Measurements from ENCODE around the gene CCND2.

Gene CCND2

GRCh38 chr12:4280351-4281163 is 7.0 kb downstream of the CCND2 start:
- Histone ChIP-seq H3K9ac (ENCODE audit: low read depth, low read length) (no peak overlapping the region), H3K36me3 (ENCODE audit: control insufficient read depth, insufficient read depth, low read length) (peaks cover 15% of the 10 kb centered on the region), H3K9me3 (ENCODE audit: control insufficient read depth, insufficient read depth, low read length) (no peaks in the 10 kb centered on the region), H3K27me3 (ENCODE audit: control insufficient read depth, insufficient read depth, low read length) (peaks cover 12% of the 10 kb centered on the region), H3K4me3 (ENCODE audit: low read depth, low read length) (no peak overlapping the region), H3K4me1 (ENCODE audit: control insufficient read depth, insufficient read depth, low read length) (peaks cover 20% of the 10 kb centered on the region)

- Histone ChIP-seq H3K27me3 (ENCODE audit: control insufficient read depth, insufficient read depth, low read length) (peaks cover 5% of the 10 kb centered on the region), H3K9me3 (ENCODE audit: control insufficient read depth, insufficient read depth, low read length) (no peaks in the 10 kb centered on the region), H3K36me3 (ENCODE audit: control insufficient read depth, insufficient read depth, low read length) (peaks cover 16% of the 10 kb centered on the region), H3K9ac (ENCODE audit: low read depth, low read length) (no peak overlapping the region), H3K4me3 (ENCODE audit: low read depth, low read length) (no peak overlapping the region), H3K4me1 (ENCODE audit: control insufficient read depth, insufficient read depth, low read length) (peaks cover 18% of the 10 kb centered on the region)
Observed at GRCh38 chr12:4281173-4281654, 7.7 kb downstream of the CCND2 start.

GRCh38 chr12:4282103-4282891 is 8.7 kb downstream of the CCND2 start:
- H3K27me3 ChIP-seq (ENCODE audit: control insufficient read depth, insufficient read depth, low read length): no peaks in the 10 kb centered on the region
- H3K4me3 ChIP-seq (ENCODE audit: low read depth, low read length): no peak overlapping the region
- H3K4me1 ChIP-seq (ENCODE audit: control insufficient read depth, insufficient read depth, low read length): peaks cover 9% of the 10 kb centered on the region
- H3K9ac ChIP-seq (ENCODE audit: low read depth, low read length): no peak overlapping the region
- peaks cover 23% of the 10 kb centered on the region for H3K36me3 ChIP-seq (ENCODE audit: control insufficient read depth, insufficient read depth, low read length)
- no peaks in the 10 kb centered on the region for H3K9me3 ChIP-seq (ENCODE audit: control insufficient read depth, insufficient read depth, low read length)

GRCh38 chr12:4282892-4283511 is 9.4 kb downstream of the CCND2 start:
- Histone ChIP-seq H3K36me3 (ENCODE audit: control insufficient read depth, insufficient read depth, low read length) (peaks cover 23% of the 10 kb centered on the region), H3K9ac (ENCODE audit: low read depth, low read length) (no peak overlapping the region), H3K27me3 (ENCODE audit: control insufficient read depth, insufficient read depth, low read length) (no peaks in the 10 kb centered on the region), H3K9me3 (ENCODE audit: control insufficient read depth, insufficient read depth, low read length) (no peaks in the 10 kb centered on the region), H3K4me1 (ENCODE audit: control insufficient read depth, insufficient read depth, low read length) (peaks cover 2% of the 10 kb centered on the region), H3K4me3 (ENCODE audit: low read depth, low read length) (no peak overlapping the region)

- Histone ChIP-seq H3K9ac (ENCODE audit: low read depth, low read length) (no peak overlapping the region), H3K4me3 (ENCODE audit: low read depth, low read length) (no peak overlapping the region), H3K27me3 (ENCODE audit: control insufficient read depth, insufficient read depth, low read length) (no peaks in the 10 kb centered on the region), H3K9me3 (ENCODE audit: control insufficient read depth, insufficient read depth, low read length) (no peaks in the 10 kb centered on the region), H3K4me1 (ENCODE audit: control insufficient read depth, insufficient read depth, low read length) (no peaks in the 10 kb centered on the region), H3K36me3 (ENCODE audit: control insufficient read depth, insufficient read depth, low read length) (peaks cover 29% of the 10 kb centered on the region)
Observed at GRCh38 chr12:4283512-4284255, 10.1 kb downstream of the CCND2 start.

- H3K27me3 ChIP-seq (ENCODE audit: control insufficient read depth, insufficient read depth, low read length): no peaks in the 10 kb centered on the region
- peaks cover 33% of the 10 kb centered on the region for H3K36me3 ChIP-seq (ENCODE audit: control insufficient read depth, insufficient read depth, low read length)
- H3K9ac ChIP-seq (ENCODE audit: low read depth, low read length): no peak overlapping the region
- H3K4me3 ChIP-seq (ENCODE audit: low read depth, low read length): no peak overlapping the region
- no peaks in the 10 kb centered on the region for H3K9me3 ChIP-seq (ENCODE audit: control insufficient read depth, insufficient read depth, low read length)
- H3K4me1 ChIP-seq (ENCODE audit: control insufficient read depth, insufficient read depth, low read length): no peaks in the 10 kb centered on the region
Observed at GRCh38 chr12:4284306-4284705, 10.7 kb downstream of the CCND2 start.

GRCh38 chr12:4285070-4285469 is 11.5 kb downstream of the CCND2 start:
- no peaks in the 10 kb centered on the region for H3K27me3 ChIP-seq (ENCODE audit: control insufficient read depth, insufficient read depth, low read length)
- no peaks in the 10 kb centered on the region for H3K9me3 ChIP-seq (ENCODE audit: control insufficient read depth, insufficient read depth, low read length)
- no peak overlapping the region for H3K9ac ChIP-seq (ENCODE audit: low read depth, low read length)
- H3K4me1 ChIP-seq (ENCODE audit: control insufficient read depth, insufficient read depth, low read length): no peaks in the 10 kb centered on the region
- no peak overlapping the region for H3K4me3 ChIP-seq (ENCODE audit: low read depth, low read length)
- peaks cover 37% of the 10 kb centered on the region for H3K36me3 ChIP-seq (ENCODE audit: control insufficient read depth, insufficient read depth, low read length)

- no peaks in the 10 kb centered on the region for H3K9me3 ChIP-seq (ENCODE audit: control insufficient read depth, insufficient read depth, low read length)
- H3K27me3 ChIP-seq (ENCODE audit: control insufficient read depth, insufficient read depth, low read length): no peaks in the 10 kb centered on the region
- no peak overlapping the region for H3K4me3 ChIP-seq (ENCODE audit: low read depth, low read length)
- no peak overlapping the region for H3K9ac ChIP-seq (ENCODE audit: low read depth, low read length)
- peaks cover 36% of the 10 kb centered on the region for H3K36me3 ChIP-seq (ENCODE audit: control insufficient read depth, insufficient read depth, low read length)
- no peaks in the 10 kb centered on the region for H3K4me1 ChIP-seq (ENCODE audit: control insufficient read depth, insufficient read depth, low read length)
Observed at GRCh38 chr12:4286228-4286627, 12.7 kb downstream of the CCND2 start.

- peaks cover 34% of the 10 kb centered on the region for H3K36me3 ChIP-seq (ENCODE audit: control insufficient read depth, insufficient read depth, low read length)
- no peaks in the 10 kb centered on the region for H3K9me3 ChIP-seq (ENCODE audit: control insufficient read depth, insufficient read depth, low read length)
- no peaks in the 10 kb centered on the region for H3K4me1 ChIP-seq (ENCODE audit: control insufficient read depth, insufficient read depth, low read length)
- no peaks in the 10 kb centered on the region for H3K27me3 ChIP-seq (ENCODE audit: control insufficient read depth, insufficient read depth, low read length)
- no peak overlapping the region for H3K9ac ChIP-seq (ENCODE audit: low read depth, low read length)
- no peak overlapping the region for H3K4me3 ChIP-seq (ENCODE audit: low read depth, low read length)
Observed at GRCh38 chr12:4286771-4287317, 13.3 kb downstream of the CCND2 start.

- H3K4me1 ChIP-seq (ENCODE audit: control insufficient read depth, insufficient read depth, low read length): no peaks in the 10 kb centered on the region
- peaks cover 32% of the 10 kb centered on the region for H3K36me3 ChIP-seq (ENCODE audit: control insufficient read depth, insufficient read depth, low read length)
- no peak overlapping the region for H3K4me3 ChIP-seq (ENCODE audit: low read depth, low read length)
- no peak overlapping the region for H3K9ac ChIP-seq (ENCODE audit: low read depth, low read length)
- no peaks in the 10 kb centered on the region for H3K27me3 ChIP-seq (ENCODE audit: control insufficient read depth, insufficient read depth, low read length)
- H3K9me3 ChIP-seq (ENCODE audit: control insufficient read depth, insufficient read depth, low read length): no peaks in the 10 kb centered on the region
Observed at GRCh38 chr12:4287325-4288211, 14.0 kb downstream of the CCND2 start.
